Mucosa of stomach (tissue), 1 donor: Measurements from ENCODE around the gene ATP6V0D1.
A peak's percentile ranks its signal among the peaks of the same experiment; 100 is the strongest.

Experiments
- H3K27me3 ChIP-seq: one replicate; pipeline ENCODE4 v1.7.0; 2013; ENCODE audit warnings: mild to moderate bottlenecking, low read length; ENCODE audit not compliant: control insufficient read depth, insufficient read depth
- H3K36me3 ChIP-seq: one replicate; pipeline ENCODE4 v1.7.0; 2013; ENCODE audit warnings: low read length; ENCODE audit not compliant: control insufficient read depth, insufficient read depth
- H3K4me1 ChIP-seq: one replicate; pipeline ENCODE4 v1.7.0; 2013; ENCODE audit warnings: mild to moderate bottlenecking, low read length; ENCODE audit not compliant: control insufficient read depth, insufficient read depth
- H3K4me3 ChIP-seq: one replicate; pipeline ENCODE4 v1.7.0; 2013; ENCODE audit warnings: low read length
- H3K9ac ChIP-seq: one replicate; pipeline ENCODE4 v1.7.0; 2013; ENCODE audit warnings: mild to moderate bottlenecking, low read length, moderate library complexity
- H3K9me3 ChIP-seq: one replicate; pipeline ENCODE4 v1.7.0; 2013; ENCODE audit warnings: mild to moderate bottlenecking, low read length, moderate library complexity; ENCODE audit not compliant: control insufficient read depth
- donor health status: Pancreatic carcinoma.

Gene ATP6V0D1

DNA sequence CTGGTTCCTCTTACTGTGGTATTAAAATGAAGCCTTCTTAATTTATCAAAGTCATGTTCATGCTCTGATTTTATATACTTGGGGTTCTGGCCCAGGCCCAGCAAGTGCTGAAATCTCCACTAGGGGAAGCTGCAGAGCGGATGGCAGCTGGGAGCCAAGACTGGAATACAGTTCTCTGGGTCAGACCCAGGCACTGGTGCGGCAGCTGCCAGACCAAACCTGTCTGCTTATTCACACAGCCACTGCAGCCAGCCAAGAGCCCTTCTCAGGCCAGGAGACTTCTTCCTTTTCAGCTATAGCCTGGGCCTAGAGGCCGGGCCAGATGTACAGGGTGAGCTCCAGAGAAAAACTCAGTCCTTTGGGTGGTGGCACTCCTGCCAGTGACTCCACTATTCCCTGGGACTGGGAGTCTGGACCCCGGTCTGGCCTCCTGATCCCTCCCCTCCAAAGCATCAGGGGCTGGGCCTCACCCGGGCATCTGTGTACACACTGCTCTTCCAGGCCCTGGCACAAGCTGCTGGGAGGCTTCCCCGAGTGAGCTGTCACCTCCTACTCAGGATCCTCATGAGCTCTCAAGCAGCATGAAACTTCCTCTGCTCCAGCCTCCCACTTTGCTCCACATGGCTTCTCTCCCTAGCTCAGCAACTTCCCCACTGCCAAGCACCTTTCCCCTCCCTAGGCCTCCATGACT lies 24.4 kb downstream of the ATP6V0D1 start:
- H3K4me3 ChIP-seq = no peak overlapping the region
- no peaks in the 10 kb centered on the region for H3K27me3 ChIP-seq
- H3K4me1 ChIP-seq = peaks cover 80% of the 10 kb centered on the region
- peak overlapping the region; percentile 65 for H3K9ac ChIP-seq
- H3K36me3 ChIP-seq = no peaks in the 10 kb centered on the region
- no peaks in the 10 kb centered on the region for H3K9me3 ChIP-seq

DNA sequence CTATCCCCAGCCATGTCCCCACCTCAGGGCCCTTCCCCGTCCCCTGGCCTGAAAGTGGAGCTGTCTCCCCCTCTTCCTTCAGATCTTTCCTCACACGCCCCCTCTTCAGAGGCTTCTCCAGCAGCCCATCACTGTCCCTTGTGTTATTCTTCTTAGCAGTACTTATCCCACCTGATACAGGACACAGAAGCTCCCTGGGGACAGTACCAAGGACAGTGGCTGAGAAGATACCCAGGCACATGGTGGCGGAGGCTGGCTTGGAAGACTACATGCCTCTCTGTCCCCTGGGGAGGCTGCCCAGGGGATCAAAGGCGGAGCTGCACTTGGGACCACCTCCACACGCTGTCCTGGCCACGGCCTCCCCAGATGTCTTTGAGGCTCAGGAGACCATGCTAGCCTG lies 26.1 kb downstream of the ATP6V0D1 start:
- Histone ChIP-seq H3K36me3 (no peaks in the 10 kb centered on the region), H3K9ac (no peak overlapping the region), H3K27me3 (no peaks in the 10 kb centered on the region), H3K4me1 (peaks cover 80% of the 10 kb centered on the region), H3K4me3 (no peak overlapping the region), H3K9me3 (no peaks in the 10 kb centered on the region)

DNA sequence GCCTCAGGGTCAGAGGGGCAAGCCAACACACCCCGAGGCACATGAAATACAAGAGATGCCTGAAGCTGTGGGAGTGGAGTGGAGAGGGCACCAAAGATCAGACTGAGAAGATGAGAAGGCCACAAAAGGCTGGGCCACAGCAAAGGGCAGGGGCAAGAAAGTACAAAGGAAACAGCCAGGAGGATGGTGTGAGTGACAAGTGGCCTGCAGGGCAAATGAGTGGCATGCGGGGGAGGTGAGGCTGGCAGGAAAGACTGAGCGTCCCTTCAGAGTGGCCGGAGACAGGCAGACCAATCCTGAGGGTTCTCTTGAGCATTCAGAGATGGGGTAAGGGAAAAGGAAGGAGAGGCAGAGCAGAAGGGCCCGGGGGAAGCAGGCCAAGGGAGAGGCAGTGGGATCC lies 26.9 kb downstream of the ATP6V0D1 start:
- H3K36me3 ChIP-seq = peaks cover 6% of the 10 kb centered on the region

DNA sequence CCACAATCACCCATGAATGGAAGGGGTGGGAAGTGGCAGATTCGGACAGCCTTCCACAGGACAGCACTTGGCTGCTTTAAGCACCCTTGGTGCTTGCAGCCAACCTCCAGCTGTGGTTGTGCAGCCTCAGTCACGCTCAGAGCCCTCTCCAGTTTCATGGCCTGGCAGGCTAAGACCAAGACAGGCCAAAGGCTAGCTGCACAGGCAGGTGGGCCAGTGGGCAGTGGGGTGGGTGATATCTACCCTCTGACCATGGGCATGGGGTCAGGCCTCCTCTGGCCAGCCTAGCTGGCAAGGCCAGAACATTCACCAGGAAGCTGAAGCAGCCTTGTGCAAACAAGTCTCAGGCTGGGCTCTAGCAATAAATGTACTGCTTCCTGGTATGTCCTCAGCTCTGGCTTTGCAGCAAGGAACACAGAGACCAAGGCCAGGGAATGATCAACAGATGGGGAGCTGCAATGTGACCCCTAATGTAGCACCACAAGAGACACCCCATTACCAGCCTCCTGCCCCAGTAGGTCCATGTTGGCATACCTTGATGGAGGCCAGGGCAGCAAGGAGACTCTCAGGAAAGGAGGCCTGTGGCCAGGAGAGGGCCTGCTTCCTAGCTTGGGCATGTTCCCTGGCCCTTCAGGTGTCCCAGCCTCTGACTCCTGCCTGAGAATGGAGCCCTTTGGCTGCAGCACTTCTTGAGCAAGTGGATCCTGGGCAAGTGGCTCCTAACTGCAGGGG lies 29.1 kb downstream of the ATP6V0D1 start:
- H3K36me3 ChIP-seq = peaks cover 8% of the 10 kb centered on the region
- H3K4me3 ChIP-seq = no peak overlapping the region
- no peaks in the 10 kb centered on the region for H3K27me3 ChIP-seq
- H3K9me3 ChIP-seq = no peaks in the 10 kb centered on the region
- H3K9ac ChIP-seq = peak overlapping the region; percentile 38
- peaks cover 80% of the 10 kb centered on the region for H3K4me1 ChIP-seq

More for the DNA sequence above, 26.9 kb downstream of the ATP6V0D1 start:
- Histone ChIP-seq H3K9me3 (no peaks in the 10 kb centered on the region), H3K27me3 (no peaks in the 10 kb centered on the region), H3K4me3 (no peak overlapping the region), H3K9ac (no peak overlapping the region), H3K4me1 (peaks cover 80% of the 10 kb centered on the region)

DNA sequence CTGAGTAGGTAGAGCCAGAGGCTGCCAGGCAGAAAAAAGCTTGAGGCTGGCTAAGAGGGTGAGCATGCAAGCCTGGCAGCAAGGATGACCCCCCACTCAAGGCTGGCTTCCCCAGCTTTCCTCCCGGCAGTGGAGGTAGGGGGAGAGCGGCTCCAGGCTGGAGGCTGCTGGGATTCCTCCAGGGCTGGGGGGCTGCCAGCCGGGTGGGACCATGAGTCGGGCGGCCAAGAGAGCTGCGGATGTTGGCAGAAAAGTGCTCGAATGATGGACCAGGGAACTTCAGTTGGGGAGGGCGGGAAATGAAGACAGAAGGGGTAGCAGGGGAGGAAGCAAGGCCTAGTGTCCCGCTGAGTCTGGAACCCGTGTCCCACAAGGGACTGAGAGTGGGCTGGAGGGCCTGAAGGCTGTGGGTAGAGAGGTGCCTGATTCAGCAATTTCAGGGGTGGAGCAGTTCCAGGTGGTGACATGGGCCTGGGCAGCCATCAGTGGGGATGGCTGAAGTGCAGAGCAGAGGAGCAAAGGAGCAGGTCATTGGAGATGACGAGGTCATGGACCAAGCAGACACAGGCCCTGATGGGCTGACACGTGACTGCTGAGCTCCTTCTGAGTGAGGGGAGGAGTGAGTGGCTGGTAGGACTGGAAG lies 29.8 kb downstream of the ATP6V0D1 start:
- Histone ChIP-seq H3K9ac (peak overlapping the region; percentile 38), H3K36me3 (peaks cover 8% of the 10 kb centered on the region), H3K4me3 (no peak overlapping the region), H3K27me3 (no peaks in the 10 kb centered on the region), H3K4me1 (peaks cover 80% of the 10 kb centered on the region), H3K9me3 (no peaks in the 10 kb centered on the region)

DNA sequence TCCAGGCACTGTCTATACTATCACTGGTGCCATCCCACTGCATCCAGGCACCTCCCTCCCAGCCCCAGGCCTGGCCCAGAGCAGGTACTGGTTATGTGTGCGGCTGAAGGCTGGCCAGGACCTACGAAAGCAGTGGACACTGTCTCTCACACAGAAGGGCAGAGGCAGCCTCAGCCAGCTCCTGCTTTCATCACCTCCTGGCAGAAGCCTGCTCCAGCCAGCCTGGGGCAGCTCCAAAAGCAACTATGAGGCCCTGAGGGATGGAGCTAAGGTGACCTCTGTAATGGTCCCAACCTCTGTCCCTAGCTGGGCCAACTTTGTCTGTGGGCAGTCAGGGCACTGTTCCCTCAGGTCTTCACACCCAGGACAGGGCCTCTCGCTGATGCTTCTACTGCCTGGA lies 31.2 kb downstream of the ATP6V0D1 start:
- H3K4me1 ChIP-seq = peaks cover 88% of the 10 kb centered on the region
- H3K9me3 ChIP-seq = no peaks in the 10 kb centered on the region
- H3K4me3 ChIP-seq = no peak overlapping the region
- H3K27me3 ChIP-seq = no peaks in the 10 kb centered on the region
- peaks cover 8% of the 10 kb centered on the region for H3K36me3 ChIP-seq
- peak overlapping the region; percentile 31 for H3K9ac ChIP-seq

DNA sequence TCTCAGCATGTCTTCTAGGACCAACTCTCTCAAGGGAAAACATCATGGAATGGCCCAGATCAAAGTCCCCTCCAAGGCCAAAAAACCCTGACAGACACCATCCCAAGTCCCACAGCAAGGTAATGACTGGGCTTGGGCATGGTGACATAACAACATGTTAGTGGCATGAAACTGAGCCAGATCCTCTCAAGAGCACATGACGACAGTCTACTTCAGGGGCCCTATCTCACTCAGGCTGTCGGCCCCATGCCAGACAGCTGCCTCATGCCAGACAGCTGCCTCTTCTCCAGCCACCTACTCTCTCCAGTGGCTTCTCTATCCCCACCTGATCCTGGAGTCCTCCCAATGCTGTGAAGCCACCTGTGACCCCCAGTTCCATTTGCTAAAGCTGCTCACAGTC lies 31.6 kb downstream of the ATP6V0D1 start:
- Histone ChIP-seq H3K4me1 (peaks cover 91% of the 10 kb centered on the region), H3K36me3 (peaks cover 8% of the 10 kb centered on the region), H3K27me3 (no peaks in the 10 kb centered on the region), H3K9me3 (no peaks in the 10 kb centered on the region), H3K4me3 (no peak overlapping the region), H3K9ac (peak overlapping the region; percentile 31)

DNA sequence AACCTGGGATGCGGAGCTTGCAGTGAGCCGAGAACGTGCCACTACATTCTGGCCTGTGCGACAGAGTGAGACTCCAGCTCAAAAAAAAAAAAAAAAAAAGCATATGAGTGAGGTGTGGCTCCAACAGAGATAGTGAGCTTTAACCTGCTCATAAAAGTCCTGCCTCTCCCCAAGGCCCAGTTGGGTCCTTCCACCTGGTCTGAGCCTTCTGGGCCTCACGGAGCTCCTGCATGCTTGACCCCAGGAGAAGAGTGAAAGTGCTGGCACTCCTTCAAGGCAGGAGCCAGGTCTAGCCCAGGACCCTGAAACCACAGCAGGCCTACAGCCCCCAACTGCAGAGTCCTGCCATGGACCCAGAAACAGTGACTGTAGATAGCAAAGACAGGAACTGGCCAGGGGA lies 32.4 kb downstream of the ATP6V0D1 start:
- H3K36me3 ChIP-seq = peaks cover 8% of the 10 kb centered on the region
- H3K27me3 ChIP-seq = no peaks in the 10 kb centered on the region
- H3K4me1 ChIP-seq = peaks cover 94% of the 10 kb centered on the region
- no peaks in the 10 kb centered on the region for H3K9me3 ChIP-seq
- peak overlapping the region; percentile 31 for H3K9ac ChIP-seq
- no peak overlapping the region for H3K4me3 ChIP-seq

DNA sequence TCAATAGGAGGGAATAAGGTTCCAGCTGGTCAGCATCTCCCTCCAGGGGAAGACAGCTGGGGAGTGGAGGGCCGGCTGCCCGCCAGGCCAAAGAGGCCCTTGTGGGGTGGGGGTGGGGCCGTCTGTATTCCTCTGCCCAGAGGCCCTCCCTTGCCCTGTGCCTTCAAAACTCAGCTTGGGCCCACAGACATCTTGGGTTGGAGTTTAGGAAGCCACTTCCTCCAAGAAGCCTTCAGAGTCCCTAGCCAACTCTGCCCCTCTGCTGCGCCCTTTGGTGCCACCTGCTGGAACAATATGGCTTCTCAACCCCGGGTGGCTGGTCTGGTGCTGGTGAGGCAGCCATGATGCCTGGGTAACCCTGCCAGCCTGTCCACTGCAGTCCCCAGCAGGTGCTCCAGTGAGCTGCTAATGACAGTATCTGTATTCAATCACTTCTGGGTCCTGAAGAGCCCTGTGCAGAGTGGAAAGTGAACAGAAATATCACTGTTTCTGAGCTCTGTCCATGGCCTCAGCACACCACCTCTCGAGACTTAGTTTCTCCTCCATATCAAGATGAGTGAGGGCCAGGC lies 33.4 kb downstream of the ATP6V0D1 start:
- Histone ChIP-seq H3K9me3 (no peaks in the 10 kb centered on the region), H3K27me3 (no peaks in the 10 kb centered on the region), H3K36me3 (peaks cover 13% of the 10 kb centered on the region), H3K4me1 (peaks cover 99% of the 10 kb centered on the region), H3K4me3 (no peak overlapping the region), H3K9ac (peak overlapping the region; percentile 62)

DNA sequence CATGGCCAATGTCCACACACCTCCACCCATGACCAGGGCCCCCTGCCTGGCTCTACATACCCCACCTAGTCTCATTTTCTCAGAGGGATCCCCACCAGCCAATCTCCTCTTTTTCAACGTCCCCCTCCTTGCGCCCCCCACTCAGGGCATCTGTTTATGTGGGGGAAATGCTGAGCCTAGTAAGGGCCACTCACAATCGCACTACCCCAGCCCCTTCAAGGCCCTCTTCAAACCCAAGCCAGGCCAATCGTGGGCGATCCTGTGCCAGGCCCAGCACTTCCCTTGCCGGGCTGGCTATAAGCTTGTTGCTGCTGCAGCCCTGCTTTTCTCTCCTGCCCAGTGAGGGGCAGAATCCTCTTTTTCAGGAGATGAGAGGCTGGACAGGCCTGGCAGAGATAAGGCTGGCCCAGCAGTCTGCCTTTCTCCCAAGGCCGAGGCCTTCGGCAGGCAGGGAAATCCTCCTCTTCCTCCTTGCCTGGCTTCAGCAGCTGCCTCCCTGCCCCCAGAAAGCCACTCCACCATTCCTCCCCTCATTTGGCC lies 33.9 kb downstream of the ATP6V0D1 start:
- Histone ChIP-seq H3K27me3 (no peaks in the 10 kb centered on the region), H3K9me3 (no peaks in the 10 kb centered on the region), H3K9ac (peak overlapping the region; percentile 62), H3K4me3 (no peak overlapping the region), H3K36me3 (peaks cover 14% of the 10 kb centered on the region), H3K4me1 (peaks cover 99% of the 10 kb centered on the region)

DNA sequence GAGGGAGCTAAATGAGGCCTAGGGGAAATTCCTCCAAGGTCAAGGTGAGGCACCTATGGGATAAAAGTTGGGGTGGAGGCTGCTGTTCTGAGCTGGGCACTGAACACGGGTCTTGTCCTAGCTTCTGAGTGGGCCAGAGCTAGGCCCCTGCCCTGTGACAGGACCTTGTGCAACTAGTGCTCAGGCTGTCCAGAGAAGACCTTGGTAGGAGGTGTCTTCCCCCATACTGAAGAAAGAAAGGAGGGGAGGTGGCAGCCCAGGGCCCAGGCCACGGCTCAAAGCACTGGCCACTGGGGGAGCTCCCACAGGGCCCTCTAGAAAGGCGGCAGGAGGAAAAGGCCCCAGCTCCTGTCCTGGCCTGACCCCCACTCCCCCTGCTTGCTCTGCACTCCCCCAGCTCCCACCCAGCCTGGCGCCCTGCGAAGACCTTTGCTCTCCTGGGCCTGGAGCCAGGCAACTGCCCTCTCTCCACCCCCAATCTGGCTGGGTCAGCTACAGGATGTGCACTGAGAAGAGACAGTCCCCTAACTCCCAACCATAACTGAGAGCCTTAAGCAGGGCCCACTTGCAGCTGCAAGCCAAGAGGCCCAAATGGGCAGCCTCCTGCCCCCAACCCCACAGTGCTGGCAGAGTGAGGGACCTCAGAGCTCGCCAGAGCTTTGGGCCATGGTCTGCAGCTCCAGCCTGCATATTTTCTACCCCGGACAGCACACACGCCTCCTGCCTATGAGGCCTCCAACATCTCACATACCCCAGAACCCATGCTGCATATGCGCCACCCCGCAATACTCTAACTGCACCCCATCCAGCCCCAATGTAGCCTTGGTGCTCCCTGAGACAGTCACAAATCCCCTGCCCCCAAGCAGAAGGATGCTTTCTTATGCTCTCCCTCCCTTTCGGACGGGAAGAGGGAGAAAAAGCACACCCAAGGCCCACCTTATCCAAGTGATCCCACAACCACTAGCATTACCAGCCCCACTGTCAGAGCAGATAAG lies 34.7 kb downstream of the ATP6V0D1 start:
- Histone ChIP-seq H3K4me1 (peaks cover 99% of the 10 kb centered on the region), H3K36me3 (peaks cover 14% of the 10 kb centered on the region), H3K9me3 (no peaks in the 10 kb centered on the region), H3K9ac (peak overlapping the region; percentile 62), H3K27me3 (no peaks in the 10 kb centered on the region), H3K4me3 (no peak overlapping the region)
